K562 (cell line): ENCODE measurements around the gene FBL.

Experiments used
- MAZ ChIP-seq, 2 experiments: fragments of 450-650 bp in 1 of 2; sonication (generic) in 1 of 2; formaldehyde crosslinking; IDR thresholded peaks in 1 of 2; conservative IDR thresholded peaks in 1 of 2; 2 replicates each; pipeline versions ENCODE4 v1.4.0 to v1.5.0; 2020; ENCODE audit warnings: mild to moderate bottlenecking in 1 of 2, missing genetic modification reagents in 1 of 2
- POLR2AphosphoS5 ChIP-seq: IDR thresholded peaks from 2 replicates; pipeline ENCODE4 v1.6.1; 2011; ENCODE audit warnings: mild to moderate bottlenecking, low read depth, low read length, moderate library complexity; ENCODE audit not compliant: control insufficient read depth, insufficient read depth
- ZFP36 ChIP-seq: fragments of 150-350 bp; IDR thresholded peaks from 2 replicates; pipeline ENCODE4 v1.6.1; 2018; ENCODE audit warnings: low read length, low read depth; ENCODE audit not compliant: partially characterized antibody
- TF ChIP-seq, protein P1 (sequence below): sonication (generic); formaldehyde crosslinking; IDR thresholded peaks from 2 replicates; pipeline ENCODE4 v1.8.1; 2023; ENCODE audit warnings: mild to moderate bottlenecking, missing genetic modification reagents

DNA sequence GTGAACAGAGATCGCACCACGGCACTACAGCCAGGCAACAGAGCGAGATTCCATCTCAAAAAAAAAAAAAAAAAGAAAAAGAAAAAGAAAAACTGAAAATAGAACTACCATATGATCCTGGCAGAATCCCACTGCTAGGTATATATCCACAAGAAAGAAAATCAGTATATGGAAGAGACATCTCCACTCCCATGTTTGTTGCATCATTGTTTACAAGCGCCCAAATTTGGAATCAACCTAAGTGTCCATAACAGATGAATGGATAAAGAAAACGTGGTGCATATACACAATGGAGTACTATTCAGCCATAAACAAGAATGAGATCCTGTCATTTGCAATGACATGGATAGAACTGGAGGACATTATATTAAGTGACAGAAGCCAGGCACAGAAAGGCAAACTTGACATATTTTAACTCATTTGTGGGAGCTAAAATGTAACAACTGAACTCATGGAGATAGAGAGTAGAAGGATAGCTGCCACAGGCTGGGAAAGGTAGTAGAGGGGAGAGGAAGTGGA, 38.3 kb downstream of the FBL start:
- TF ChIP-seq, protein P1, sequence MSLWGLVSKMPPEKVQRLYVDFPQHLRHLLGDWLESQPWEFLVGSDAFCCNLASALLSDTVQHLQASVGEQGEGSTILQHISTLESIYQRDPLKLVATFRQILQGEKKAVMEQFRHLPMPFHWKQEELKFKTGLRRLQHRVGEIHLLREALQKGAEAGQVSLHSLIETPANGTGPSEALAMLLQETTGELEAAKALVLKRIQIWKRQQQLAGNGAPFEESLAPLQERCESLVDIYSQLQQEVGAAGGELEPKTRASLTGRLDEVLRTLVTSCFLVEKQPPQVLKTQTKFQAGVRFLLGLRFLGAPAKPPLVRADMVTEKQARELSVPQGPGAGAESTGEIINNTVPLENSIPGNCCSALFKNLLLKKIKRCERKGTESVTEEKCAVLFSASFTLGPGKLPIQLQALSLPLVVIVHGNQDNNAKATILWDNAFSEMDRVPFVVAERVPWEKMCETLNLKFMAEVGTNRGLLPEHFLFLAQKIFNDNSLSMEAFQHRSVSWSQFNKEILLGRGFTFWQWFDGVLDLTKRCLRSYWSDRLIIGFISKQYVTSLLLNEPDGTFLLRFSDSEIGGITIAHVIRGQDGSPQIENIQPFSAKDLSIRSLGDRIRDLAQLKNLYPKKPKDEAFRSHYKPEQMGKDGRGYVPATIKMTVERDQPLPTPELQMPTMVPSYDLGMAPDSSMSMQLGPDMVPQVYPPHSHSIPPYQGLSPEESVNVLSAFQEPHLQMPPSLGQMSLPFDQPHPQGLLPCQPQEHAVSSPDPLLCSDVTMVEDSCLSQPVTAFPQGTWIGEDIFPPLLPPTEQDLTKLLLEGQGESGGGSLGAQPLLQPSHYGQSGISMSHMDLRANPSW (CRISPR knock-in tag): no peak
- TF ChIP-seq POLR2AphosphoS5 (no peak), ZFP36 (no peak), MAZ (CRISPR knock-in tag; conservative IDR thresholded peaks at IDR 0.05 in 1 of 2, IDR thresholded peaks at IDR 0.05 in 1 of 2) (no peak)
